Measurements from ENCODE around the gene CEP135.

DNA sequence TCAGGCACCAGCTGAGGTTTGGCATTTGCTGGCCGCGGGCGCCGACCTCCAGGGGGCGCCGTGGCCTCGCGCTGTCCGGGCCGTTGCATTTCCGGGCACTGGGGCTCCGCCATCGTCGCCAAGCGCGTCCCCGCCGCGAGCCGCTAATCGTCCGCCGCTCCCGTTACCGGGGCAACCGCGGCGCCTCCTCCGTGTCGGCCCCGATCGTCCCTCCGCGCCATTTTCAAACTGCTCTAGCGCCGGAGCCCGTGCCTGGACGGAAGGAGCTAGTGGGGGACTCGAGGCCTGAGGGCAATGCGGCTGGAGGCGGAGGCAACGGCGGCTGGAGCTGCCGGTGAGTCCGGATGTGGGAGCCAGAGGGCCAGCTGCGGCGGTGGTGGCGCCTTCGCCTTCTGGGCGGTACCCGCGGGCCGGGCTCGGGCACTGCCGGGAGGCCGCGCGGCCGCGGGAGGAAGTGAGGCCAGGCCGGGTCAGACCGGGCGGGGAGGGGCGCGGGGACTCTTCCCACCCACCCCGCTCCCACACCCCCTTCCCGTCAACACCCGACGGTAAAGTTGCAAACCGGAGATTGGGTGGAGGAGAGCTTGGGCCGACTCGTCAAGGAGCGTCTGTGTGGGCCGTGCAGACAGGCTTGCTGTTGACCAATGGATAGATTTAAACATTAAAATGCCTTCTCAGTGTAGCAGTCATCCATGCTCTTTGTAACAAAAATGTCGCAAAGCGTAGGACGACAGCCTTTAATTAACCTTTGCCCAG is at the start of gene CEP135:
- TF ChIP-seq, protein P1, sequence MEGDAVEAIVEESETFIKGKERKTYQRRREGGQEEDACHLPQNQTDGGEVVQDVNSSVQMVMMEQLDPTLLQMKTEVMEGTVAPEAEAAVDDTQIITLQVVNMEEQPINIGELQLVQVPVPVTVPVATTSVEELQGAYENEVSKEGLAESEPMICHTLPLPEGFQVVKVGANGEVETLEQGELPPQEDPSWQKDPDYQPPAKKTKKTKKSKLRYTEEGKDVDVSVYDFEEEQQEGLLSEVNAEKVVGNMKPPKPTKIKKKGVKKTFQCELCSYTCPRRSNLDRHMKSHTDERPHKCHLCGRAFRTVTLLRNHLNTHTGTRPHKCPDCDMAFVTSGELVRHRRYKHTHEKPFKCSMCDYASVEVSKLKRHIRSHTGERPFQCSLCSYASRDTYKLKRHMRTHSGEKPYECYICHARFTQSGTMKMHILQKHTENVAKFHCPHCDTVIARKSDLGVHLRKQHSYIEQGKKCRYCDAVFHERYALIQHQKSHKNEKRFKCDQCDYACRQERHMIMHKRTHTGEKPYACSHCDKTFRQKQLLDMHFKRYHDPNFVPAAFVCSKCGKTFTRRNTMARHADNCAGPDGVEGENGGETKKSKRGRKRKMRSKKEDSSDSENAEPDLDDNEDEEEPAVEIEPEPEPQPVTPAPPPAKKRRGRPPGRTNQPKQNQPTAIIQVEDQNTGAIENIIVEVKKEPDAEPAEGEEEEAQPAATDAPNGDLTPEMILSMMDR (IDR thresholded peaks at IDR 0.05 in 2 of 3, conservative IDR thresholded peaks at IDR 0.05 in 1 of 3; ENCODE audit: borderline replicate concordance in 1 of 3, insufficient read depth in 1 of 3, low read depth in 2 of 3, low read length in 2 of 3) = peak; percentile 75 to 92 (median 89)
- TF ChIP-seq, protein P2, sequence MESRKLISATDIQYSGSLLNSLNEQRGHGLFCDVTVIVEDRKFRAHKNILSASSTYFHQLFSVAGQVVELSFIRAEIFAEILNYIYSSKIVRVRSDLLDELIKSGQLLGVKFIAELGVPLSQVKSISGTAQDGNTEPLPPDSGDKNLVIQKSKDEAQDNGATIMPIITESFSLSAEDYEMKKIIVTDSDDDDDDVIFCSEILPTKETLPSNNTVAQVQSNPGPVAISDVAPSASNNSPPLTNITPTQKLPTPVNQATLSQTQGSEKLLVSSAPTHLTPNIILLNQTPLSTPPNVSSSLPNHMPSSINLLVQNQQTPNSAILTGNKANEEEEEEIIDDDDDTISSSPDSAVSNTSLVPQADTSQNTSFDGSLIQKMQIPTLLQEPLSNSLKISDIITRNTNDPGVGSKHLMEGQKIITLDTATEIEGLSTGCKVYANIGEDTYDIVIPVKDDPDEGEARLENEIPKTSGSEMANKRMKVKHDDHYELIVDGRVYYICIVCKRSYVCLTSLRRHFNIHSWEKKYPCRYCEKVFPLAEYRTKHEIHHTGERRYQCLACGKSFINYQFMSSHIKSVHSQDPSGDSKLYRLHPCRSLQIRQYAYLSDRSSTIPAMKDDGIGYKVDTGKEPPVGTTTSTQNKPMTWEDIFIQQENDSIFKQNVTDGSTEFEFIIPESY (IDR thresholded peaks at IDR 0.05; ENCODE audit: extremely low read depth, insufficient replicate concordance, low read length) = no peak
